ENCODE results near the gene RAB31.
"Not testable (repeated sequence)": the region's sequence is repeated elsewhere in the genome, so short reads cannot be mapped to it uniquely, and the experiment has no call there.

RAB31 gene

DNA sequence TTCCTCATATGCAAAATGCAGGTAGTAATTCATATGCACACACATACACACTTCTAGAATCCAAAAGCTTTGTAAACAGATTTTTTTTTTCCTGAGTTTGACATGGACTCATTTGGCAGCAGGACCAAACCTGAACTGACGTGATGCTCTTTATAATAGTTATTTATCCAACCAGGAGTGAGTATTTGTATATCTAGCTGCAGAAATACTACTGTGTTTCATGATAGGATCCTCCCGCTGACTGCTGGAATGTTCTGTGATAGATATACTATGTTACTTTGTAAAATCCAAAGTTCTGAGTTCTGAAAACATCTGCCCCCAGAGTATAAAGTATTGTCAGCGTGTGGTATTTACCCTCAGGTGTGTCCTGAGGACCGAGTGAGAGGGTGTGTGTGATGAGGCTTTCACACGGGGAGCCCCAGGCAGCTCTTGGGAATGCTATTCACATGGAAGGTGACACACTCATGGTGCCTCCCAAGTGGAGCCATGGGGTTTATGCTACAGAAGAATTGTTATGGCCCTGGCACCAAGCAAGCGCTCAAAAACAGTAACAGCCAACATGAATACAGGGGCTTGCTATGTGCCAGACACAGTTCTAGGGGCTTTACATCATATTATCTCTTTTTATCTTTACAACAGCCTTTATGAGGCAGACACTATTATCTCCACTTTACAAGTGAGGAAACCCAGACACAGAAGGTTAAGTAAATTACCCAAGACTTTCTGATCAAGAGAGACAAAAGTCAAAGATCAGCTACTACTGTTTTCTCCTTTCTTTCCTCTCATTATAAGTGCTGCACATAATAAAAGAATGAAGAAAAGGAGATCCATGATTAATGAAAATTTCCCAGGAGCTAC is 161.0 kb downstream of the RAB31 start:
- peak; percentile 71 for DNase-seq

GRCh38 chr18:9869715-9870430 is 161.8 kb downstream of the RAB31 start:
- peak; percentile 89 for DNase-seq

DNA sequence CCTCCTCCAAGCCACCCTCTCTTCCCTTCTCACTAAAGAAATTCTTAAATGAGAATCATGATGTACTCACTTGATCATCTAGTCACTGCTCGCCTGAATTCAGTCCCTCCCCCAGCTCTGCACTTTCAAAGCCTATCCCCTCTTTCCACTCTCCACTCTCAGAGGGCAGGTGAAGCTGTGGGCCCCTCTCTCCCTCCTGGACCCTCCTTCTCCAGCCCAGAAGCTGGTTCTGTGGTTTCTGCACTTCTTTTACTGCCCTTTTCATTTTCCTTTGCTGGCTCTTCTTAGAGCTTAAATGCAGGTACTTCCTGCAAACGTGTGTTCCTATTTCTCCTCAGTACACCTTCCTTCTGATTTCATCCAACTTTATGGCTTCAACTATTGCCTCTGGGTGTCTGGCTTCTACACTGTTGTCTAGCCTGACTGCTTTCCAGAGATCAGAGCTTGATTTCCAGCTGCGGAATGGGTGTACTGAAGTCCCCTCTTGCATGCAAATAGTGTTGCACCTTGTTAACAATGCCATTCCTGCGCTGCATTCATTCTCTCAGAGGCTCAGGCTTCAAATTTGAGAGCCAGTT is 162.4 kb downstream of the RAB31 start:
- no peak for DNase-seq

DNA sequence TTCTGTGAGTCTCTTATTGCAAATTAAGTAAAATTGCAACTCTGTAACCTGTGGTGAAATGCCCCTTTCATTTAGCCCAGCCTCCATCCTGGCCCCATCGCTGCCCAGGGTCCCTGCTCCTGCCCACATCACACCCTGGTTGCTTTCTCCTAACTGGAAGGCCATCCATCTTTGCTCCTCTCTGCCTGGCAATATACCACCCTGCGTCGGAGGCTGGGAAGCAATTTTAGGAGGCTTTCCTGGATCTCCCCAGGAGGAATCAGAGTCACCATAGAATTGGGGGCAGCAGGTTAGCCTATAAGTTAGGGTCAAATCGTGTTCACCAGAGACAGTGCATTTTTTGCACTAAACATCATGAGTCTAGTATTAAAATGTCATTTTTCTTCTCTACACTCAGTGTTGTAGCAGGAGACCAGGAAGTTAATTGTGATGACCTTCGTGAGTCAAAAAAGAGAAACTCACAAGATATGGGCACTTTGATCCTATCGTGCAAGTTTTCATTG is 163.2 kb downstream of the RAB31 start:
- DNase-seq, result no peak

GRCh38 chr18:9872823-9873222 is 164.7 kb downstream of the RAB31 start:
- DNase-seq, result no peak

DNA sequence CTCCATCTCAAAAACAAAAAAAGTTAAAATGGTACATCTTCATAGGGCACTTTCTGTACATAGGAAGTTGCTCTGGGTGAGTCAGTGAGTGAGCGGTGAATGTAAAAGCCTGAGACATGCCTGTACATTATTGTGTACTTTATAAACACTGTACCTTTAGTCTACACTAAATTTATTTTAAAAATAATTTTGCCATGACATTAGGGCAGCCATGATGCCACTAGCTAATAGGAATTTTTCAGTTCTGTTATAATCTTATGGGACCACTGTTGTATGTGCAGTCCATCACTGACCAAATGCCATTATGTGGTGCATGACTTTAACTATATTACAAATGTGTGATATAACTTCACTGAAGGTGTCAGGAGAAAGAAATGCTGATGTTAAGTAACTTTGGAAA is 166.6 kb downstream of the RAB31 start:
- no peak for DNase-seq

DNA sequence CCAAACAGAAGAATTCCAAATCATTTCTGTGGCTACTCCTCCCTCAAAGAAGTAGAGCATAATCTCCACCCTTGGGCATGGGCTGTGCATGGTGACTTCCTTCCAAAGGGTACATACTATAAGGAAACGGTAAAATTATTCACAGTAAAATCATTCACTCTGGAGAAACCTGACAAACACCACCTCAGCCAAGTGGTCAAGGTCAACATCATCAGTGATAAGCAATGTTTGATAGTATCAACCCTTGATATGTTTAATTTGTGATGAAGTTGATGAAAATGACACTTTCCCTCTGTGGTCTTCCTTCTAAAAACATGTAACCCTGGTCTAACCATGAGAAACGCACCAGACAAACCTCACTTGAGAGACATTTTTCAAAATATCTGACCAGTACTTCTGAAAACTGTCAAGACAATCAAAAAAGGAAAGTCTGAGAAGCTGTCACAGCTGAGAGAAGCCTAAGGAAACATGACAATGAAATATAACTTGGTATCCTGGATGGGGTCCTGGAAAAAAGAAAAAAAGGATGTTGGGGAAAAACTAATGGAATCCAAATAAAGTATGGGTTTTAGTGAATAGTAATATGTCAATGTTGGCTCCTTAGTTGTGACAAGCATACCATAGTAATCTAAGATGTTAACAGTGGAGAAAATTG is 168.2 kb downstream of the RAB31 start:
- DNase-seq, result peak; percentile 22

GRCh38 chr18:9876867-9877654 is 169.0 kb downstream of the RAB31 start:
- peak; percentile 97 for DNase-seq

GRCh38 chr18:9877655-9878014 is 169.5 kb downstream of the RAB31 start:
- no peak for DNase-seq

GRCh38 chr18:9878095-9878494 is 170.0 kb downstream of the RAB31 start:
- DNase-seq, result no peak

DNA sequence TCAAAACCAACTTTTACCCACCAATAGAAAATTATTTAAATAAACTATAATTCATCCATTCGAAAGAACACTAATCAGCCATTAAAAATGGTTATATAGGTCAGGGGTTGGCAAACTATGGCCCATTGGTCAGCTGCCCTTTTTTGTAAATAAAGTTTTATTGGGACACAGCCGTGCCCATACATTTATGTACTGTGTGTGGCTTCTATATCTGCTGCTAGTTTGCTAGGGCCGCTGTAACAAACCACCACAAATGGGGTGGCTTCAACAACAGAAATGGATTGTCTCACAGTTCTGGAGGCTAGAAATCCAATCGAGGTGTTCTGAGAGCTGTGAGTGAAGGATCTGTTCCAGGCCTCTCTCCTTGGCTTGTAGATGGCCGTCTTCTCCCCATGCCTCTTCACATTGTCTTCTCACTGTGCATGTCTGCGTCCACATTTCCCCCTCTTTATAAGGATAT is 170.7 kb downstream of the RAB31 start:
- DNase-seq, result no peak

DNA sequence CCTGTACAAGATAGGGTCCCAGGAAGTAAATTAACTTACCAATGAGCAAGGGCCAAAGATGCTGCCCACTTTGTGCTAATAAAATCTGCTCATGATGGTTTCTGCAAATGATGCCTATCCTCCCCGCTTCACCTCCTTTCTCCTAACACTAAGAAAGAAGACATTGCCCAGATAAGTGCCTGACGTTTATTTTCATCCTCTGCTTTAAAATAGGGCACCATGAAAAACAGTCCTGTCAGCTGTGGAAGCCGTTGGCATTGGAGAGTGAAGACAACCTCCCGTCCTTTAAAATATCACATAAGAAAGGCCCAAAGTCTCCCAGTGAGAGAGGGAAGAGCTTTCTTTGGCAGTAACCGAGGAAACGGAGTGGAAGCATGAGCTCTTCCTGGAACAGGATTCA is 176.0 kb downstream of the RAB31 start:
- no peak for DNase-seq

DNA sequence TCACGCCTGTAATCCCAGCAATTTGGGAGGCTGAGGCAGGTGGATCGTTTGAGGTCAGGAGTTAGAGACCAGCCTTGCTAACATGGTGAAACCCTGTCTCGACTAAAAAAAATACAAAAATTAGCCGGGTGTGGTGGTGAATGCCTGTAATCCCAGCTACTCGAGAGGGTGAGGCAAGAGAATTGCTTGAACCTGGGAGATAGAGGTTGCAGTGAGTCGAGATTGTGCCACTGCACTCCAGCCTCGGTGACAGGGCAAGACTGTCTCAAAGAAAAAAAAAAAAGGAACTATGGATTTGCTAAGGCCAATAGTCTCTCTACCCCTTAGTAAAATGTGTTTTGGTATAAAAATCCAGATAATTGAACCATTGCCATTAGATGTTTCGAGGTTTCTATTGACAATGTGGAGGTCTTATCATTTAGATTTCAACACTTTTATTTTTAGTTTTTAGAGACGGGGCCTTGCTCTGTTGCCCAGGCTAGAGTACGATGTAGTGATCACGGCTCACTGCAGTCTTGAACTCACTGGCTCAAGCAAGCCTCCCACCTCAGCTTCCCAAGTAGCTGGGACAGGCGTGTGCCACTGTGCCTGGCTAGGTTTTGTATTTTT is 176.5 kb downstream of the RAB31 start:
- DNase-seq, result no peak

DNA sequence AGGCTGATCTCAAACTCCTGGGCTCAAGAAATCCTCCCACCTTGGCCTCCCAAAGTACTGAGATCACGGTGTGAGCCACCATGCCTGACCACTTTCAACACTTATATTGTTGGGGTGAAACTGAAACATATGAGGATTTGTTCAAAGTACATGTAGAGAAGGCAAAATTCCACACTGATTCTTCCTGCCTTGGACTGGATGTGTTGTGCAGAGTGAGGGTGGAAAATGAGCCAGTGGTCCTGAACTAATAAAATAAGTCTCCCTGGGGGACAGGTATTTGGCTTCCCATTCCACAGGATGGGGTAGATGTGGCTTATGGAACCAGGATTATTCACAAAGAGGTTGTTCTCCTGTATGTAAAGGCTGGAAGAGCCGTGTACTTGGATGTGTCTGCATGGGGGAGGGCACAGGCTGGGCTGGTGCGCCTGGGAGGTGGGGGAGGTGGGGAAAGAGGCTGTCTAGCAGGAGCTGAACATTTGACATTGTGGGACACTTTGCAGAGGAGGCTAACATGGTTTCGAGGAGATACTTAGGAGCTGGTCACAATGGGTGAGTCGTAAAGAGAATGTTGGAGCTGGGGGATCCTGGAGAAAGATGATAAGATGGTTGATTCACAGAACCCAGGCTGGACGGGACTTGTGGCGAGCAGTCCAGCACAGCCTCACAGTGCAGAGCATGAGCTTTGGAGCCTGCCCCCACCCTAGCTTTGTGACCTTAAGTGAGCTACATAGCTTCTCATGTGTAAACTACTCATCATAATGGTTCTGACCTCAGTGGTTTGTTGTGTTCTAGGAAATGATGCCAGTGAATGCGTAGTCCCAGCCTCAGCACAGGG is 177.3 kb downstream of the RAB31 start, which contains the start of gene TXNDC2:
Gene TXNDC2 (plus strand): TSS at position 804 of the 835 bp plus-strand sequence. CDS start 708 bp downstream, outside the sequence.
- peak; percentile 74 for DNase-seq

GRCh38 chr18:9886005-9886348 is 177.9 kb downstream of the RAB31 start:
- DNase-seq, result no peak

- no peak for DNase-seq
Measured at GRCh38 chr18:9887992-9888391, 179.9 kb downstream of the RAB31 start.

- no peak for DNase-seq
Measured at GRCh38 chr18:9890196-9890595, 182.1 kb downstream of the RAB31 start.

DNA sequence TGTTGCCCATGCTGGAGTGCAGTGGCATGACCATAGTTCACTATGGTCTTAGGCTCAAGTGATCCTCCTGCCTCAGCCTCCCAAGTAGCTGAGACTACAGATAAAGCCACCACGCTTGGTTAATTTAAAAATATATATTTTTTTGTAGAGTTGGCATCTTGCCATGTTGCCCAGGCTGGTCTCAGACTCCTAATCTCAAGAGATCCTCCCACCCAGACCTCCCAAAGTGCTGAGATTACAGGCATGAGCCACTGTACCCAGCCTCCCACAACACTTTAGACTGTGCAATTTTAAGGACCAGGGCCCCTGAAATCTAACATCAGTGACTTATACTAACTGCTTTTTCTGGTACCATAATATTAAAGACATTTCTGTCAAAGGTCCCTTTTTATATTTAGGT is 182.9 kb downstream of the RAB31 start:
- peak; percentile 85 for DNase-seq

DNA sequence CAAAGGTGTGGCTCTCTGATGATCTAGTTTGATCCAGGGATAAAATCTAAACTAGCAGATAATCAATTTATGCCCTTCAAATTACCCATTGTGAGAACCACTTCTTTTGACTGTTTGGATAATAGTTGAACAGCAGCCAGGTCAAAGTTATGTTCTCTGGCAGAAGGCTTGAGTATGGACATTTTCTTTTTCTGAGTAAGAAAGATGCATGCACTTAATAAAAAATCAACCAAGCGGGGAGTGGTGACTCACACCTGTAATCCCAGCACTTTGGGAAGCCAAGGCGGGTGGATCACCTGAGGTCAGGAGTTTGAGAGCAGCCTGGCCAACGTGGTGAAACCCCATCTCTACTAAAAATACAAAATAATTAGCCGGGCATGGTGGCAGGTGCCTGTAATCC is 183.4 kb downstream of the RAB31 start:
- DNase-seq, result not testable (repeated sequence)

- no peak for DNase-seq
Measured at GRCh38 chr18:9894454-9895068, 186.5 kb downstream of the RAB31 start.
